Left kidney (tissue), 2 donors: ENCODE results near the gene WWOX. TPM values are rescaled to one million over a fixed set of nuclear protein-coding genes. Genes with fewer than 3 reads are reported as not detected.
A peak's percentile ranks its signal among the peaks of the same experiment; 100 is the strongest.

Experiments used
- DNase-seq: peaks from one replicate; pipeline ENCODE4 v3.0.0-alpha.2; 2013
- polyA plus RNA-seq: library from polyadenylated mRNA; unstranded; fragments of 120-200 nt; gene quantifications from one replicate; pipeline ENCODE4 v1.2.1, GENCODE V29; 2013; ENCODE audit not compliant: insufficient read length

WWOX gene
- polyA plus RNA-seq, 1 donor, result 34.1 TPM

GRCh38 chr16:78469787-78470186 lies 370.3 kb downstream of the WWOX start:
- no peak for DNase-seq

GRCh38 chr16:78473031-78473699 lies 373.7 kb downstream of the WWOX start:
- DNase-seq, result no peak

GRCh38 chr16:78474762-78475161 lies 375.3 kb downstream of the WWOX start:
- no peak for DNase-seq

GRCh38 chr16:78476615-78477014 lies 377.2 kb downstream of the WWOX start:
- no peak for DNase-seq

- DNase-seq, result no peak
Observed at GRCh38 chr16:78478267-78478861, 378.9 kb downstream of the WWOX start.

GRCh38 chr16:78479723-78480122 lies 380.3 kb downstream of the WWOX start:
- DNase-seq, result no peak

GRCh38 chr16:78480588-78480987 lies 381.1 kb downstream of the WWOX start:
- DNase-seq, result no peak

GRCh38 chr16:78483124-78483992 lies 383.9 kb downstream of the WWOX start:
- no peak for DNase-seq

GRCh38 chr16:78484509-78485058 lies 385.1 kb downstream of the WWOX start:
- no peak for DNase-seq

- DNase-seq, result no peak
Observed at GRCh38 chr16:78485188-78485916, 385.9 kb downstream of the WWOX start.

GRCh38 chr16:78485917-78486257 lies 386.4 kb downstream of the WWOX start:
- no peak for DNase-seq

GRCh38 chr16:78487471-78487870 lies 388.0 kb downstream of the WWOX start:
- DNase-seq, result no peak

GRCh38 chr16:78489072-78489471 lies 389.6 kb downstream of the WWOX start:
- no peak for DNase-seq

GRCh38 chr16:78489631-78490030 lies 390.2 kb downstream of the WWOX start:
- no peak for DNase-seq

- no peak for DNase-seq
Observed at GRCh38 chr16:78490431-78490830, 391.0 kb downstream of the WWOX start.

- DNase-seq, result no peak
Observed at GRCh38 chr16:78490847-78491246, 391.4 kb downstream of the WWOX start.

- DNase-seq, result no peak
Observed at GRCh38 chr16:78493573-78493972, 394.1 kb downstream of the WWOX start.

GRCh38 chr16:78494105-78494504 lies 394.7 kb downstream of the WWOX start:
- DNase-seq, result no peak

GRCh38 chr16:78494674-78495073 lies 395.2 kb downstream of the WWOX start:
- no peak for DNase-seq

GRCh38 chr16:78496189-78496588 lies 396.7 kb downstream of the WWOX start:
- no peak for DNase-seq

- no peak for DNase-seq
Observed at GRCh38 chr16:78499399-78499798, 399.9 kb downstream of the WWOX start.

GRCh38 chr16:78500659-78501270 lies 401.3 kb downstream of the WWOX start:
- DNase-seq, result peak; percentile 29
